CD14-positive monocyte (primary cell): ENCODE data around the gene C2CD4D. TPM values are rescaled to one million over a fixed set of nuclear protein-coding genes. Genes with fewer than 3 reads are reported as not detected.

ENCODE experiments used
- DNase-seq, 3 donors: peaks; one replicate each; pipeline ENCODE4 v3.0.0-alpha.2; 2011 to 2022
- H2AFZ ChIP-seq: 2 replicates; pipeline ENCODE4 v1.6.0; 2012; ENCODE audit warnings: mild to moderate bottlenecking, low read depth, low read length, inconsistent platforms; ENCODE audit not compliant: insufficient read depth, poor library complexity, severe bottlenecking
- H3K27ac ChIP-seq, 2 donors: 1 replicate in 1 of 2; 2 replicates in 1 of 2; pipeline ENCODE4 v1.5.1; 2012 to 2013; ENCODE audit warnings: low read length in 2 of 2, control low read depth in 1 of 2, inconsistent platforms in 1 of 2, low read depth in 1 of 2, mild to moderate bottlenecking in 1 of 2
- H3K27me3 ChIP-seq, 2 donors: one replicate each; pipeline versions ENCODE4 v1.6.0 to v1.6.1; 2011 to 2013; ENCODE audit warnings: low read length in 2 of 2; ENCODE audit not compliant: control insufficient read depth in 2 of 2, insufficient read depth in 2 of 2
- H3K36me3 ChIP-seq, 2 donors: replicated peaks in 1 of 2; 1 replicate in 1 of 2; 2 replicates in 1 of 2; pipeline versions ENCODE4 v1.5.1 to v1.6.1; 2012 to 2013; ENCODE audit warnings: low read length in 2 of 2, control low read depth in 1 of 2, inconsistent platforms in 1 of 2, mild to moderate bottlenecking in 1 of 2; ENCODE audit not compliant: insufficient read depth in 2 of 2, control insufficient read depth in 1 of 2
- H3K4me1 ChIP-seq, 2 donors: 1 replicate in 1 of 2; 2 replicates in 1 of 2; pipeline versions ENCODE4 v1.5.1 to v1.6.1; 2012 to 2013; ENCODE audit warnings: low read length in 2 of 2, control low read depth in 1 of 2, inconsistent platforms in 1 of 2, mild to moderate bottlenecking in 1 of 2, moderate library complexity in 1 of 2; ENCODE audit not compliant: insufficient read depth in 2 of 2, control insufficient read depth in 1 of 2
- H3K4me2 ChIP-seq: replicated peaks from 2 replicates; pipeline ENCODE3; 2012; ENCODE audit warnings: low read length, moderate library complexity, mild to moderate bottlenecking; ENCODE audit not compliant: poor library complexity, severe bottlenecking; ENCODE audit errors: extremely low read depth
- H3K4me3 ChIP-seq, 3 experiments: fragments of 200-600 bp in 1 of 3; sonication (generic) in 1 of 3; replicated peaks in 1 of 3; 1 replicate in 2 of 3; 2 replicates in 1 of 3; pipeline ENCODE4 v1.5.1; 2011 to 2013; ENCODE audit warnings: low read length in 3 of 3, mild to moderate bottlenecking in 3 of 3, control low read depth in 2 of 3, low read depth in 2 of 3, inconsistent platforms in 1 of 3, moderate library complexity in 1 of 3
- H3K79me2 ChIP-seq: 2 replicates; pipeline ENCODE4 v1.6.0; 2012; ENCODE audit warnings: mild to moderate bottlenecking, control low read depth, inconsistent platforms, low read length, moderate library complexity; ENCODE audit not compliant: insufficient read depth
- H3K9ac ChIP-seq: 2 replicates; pipeline ENCODE4 v1.6.0; 2017; ENCODE audit warnings: low read length, mild to moderate bottlenecking; ENCODE audit not compliant: insufficient read depth, poor library complexity, severe bottlenecking
- H3K9me3 ChIP-seq, 2 donors: replicated peaks in 1 of 2; 1 replicate in 1 of 2; 2 replicates in 1 of 2; pipeline versions ENCODE4 v1.5.1 to v1.6.1; 2012 to 2013; ENCODE audit warnings: low read length in 2 of 2, control low read depth in 1 of 2; ENCODE audit not compliant: control insufficient read depth in 1 of 2, insufficient read depth in 1 of 2
- H4K20me1 ChIP-seq: 2 replicates; pipeline ENCODE4 v1.6.0; 2012; ENCODE audit warnings: mild to moderate bottlenecking, low read length, control low read depth, moderate library complexity; ENCODE audit not compliant: insufficient read depth
- H3K27ac Mint-ChIP-seq, 7 donors: one replicate each; pipeline ENCODE4 v1.8.0; 2020; ENCODE audit warnings: mild to moderate bottlenecking in 7 of 7, mixed read lengths in 7 of 7, moderate library complexity in 6 of 7, inconsistent platforms in 2 of 7
- H3K27me3 Mint-ChIP-seq, 3 donors: one replicate each; pipeline ENCODE4 v1.8.0; 2021 to 2022; ENCODE audit warnings: low read depth in 3 of 3, mild to moderate bottlenecking in 3 of 3, mixed read lengths in 3 of 3, moderate library complexity in 3 of 3, inconsistent platforms in 1 of 3
- H3K36me3 Mint-ChIP-seq, 2 donors: one replicate each; pipeline ENCODE4 v1.8.0; 2020; ENCODE audit warnings: mixed read lengths in 2 of 2, inconsistent platforms in 1 of 2, mild to moderate bottlenecking in 1 of 2
- H3K4me1 Mint-ChIP-seq: one replicate; pipeline ENCODE4 v1.8.0; 2020; ENCODE audit warnings: mild to moderate bottlenecking, mixed read lengths
- H3K4me3 Mint-ChIP-seq, 2 donors: one replicate each; pipeline ENCODE4 v1.8.0; 2020; ENCODE audit warnings: mild to moderate bottlenecking in 2 of 2, mixed read lengths in 2 of 2, moderate library complexity in 1 of 2
- H3K9me3 Mint-ChIP-seq, 7 donors: one replicate each; pipeline ENCODE4 v1.8.0; 2020 to 2022; ENCODE audit warnings: mixed read lengths in 7 of 7, mild to moderate bottlenecking in 6 of 7, moderate library complexity in 6 of 7, inconsistent platforms in 2 of 7
- WGBS: methylation state at CpG from one replicate; pipeline ENCODE4 v1.1.5; 2013; ENCODE audit warnings: missing lambda C conversion rate; ENCODE audit not compliant: insufficient coverage; 5-methylcytosine and 5-hydroxymethylcytosine counted together
- intact Hi-C, 2 donors: fragments of 100-400 bp; cut with micrococcal nuclease; formaldehyde crosslinking; loops; one replicate each; pipeline versions ENCODE4 v1.15.0 to v1.15.1; 2023
- polyA plus RNA-seq, 3 donors: library from polyadenylated mRNA; depleted of rRNA in 1 of 3; unstranded in 2 of 3; stranded (reverse) in 1 of 3; fragments of 300-500 nt in 2 of 3; fragments of >200 nt in 1 of 3; fragmentation: Illumina TruSeq in 2 of 3; gene quantifications; 1 replicate in 2 of 3; 2 replicates in 1 of 3; pipeline ENCODE4 v1.2.3, GENCODE V29; 2012 to 2021
- TF ChIP-seq, protein P1 (sequence below): fragments of 200-600 bp; IDR thresholded peaks from one replicate; pipeline ENCODE4 v1.8.0; 2022; ENCODE audit warnings: antibody characterized with exemption, mild to moderate bottlenecking

C2CD4D gene
- polyA plus RNA-seq, 3 donors = not detected

DNA sequence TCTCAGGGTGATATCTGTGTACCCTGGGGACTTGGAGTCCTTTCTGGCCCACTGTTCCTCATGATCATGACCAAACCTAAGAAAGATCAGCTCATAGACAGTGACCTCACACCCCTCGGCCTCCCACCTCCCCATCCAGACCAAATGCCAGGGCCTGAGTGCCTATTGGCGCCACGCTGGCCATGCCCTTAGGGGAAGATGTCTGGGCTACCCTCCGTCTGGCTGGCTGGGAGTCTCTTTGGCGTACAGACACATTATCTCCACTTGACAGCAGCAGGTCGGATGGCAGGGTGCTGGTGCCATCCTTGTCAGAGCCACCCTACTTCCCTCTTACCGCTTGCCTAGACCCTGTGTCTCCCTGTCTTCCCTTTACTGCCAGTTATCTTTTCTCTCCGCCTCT, 16.4 kb downstream of the C2CD4D start:
- Histone ChIP-seq H3K9ac (no peak overlapping the region), H3K4me1 (peaks cover 4 to 8% of the 10 kb centered on the region in 2 donors), H3K27me3 (no peaks in the 10 kb centered on the region), H3K4me2 (no peak overlapping the region), H3K9me3 (no peaks in the 10 kb centered on the region), H3K36me3 (no peaks in the 10 kb centered on the region), H3K27ac (no peak overlapping the region), H3K4me3 (no peak overlapping the region), H3K79me2 (no peaks in the 10 kb centered on the region), H2AFZ (no peak overlapping the region), H4K20me1 (no peaks in the 10 kb centered on the region)
- peaks cover 5 to 13% (median 6%) of the 10 kb centered on the region in 3 donors for H3K27me3 Mint-ChIP-seq
- no peaks in the 10 kb centered on the region for H3K36me3 Mint-ChIP-seq
- no peak overlapping the region for H3K4me3 Mint-ChIP-seq
- no peak for DNase-seq
- TF ChIP-seq, protein P1, sequence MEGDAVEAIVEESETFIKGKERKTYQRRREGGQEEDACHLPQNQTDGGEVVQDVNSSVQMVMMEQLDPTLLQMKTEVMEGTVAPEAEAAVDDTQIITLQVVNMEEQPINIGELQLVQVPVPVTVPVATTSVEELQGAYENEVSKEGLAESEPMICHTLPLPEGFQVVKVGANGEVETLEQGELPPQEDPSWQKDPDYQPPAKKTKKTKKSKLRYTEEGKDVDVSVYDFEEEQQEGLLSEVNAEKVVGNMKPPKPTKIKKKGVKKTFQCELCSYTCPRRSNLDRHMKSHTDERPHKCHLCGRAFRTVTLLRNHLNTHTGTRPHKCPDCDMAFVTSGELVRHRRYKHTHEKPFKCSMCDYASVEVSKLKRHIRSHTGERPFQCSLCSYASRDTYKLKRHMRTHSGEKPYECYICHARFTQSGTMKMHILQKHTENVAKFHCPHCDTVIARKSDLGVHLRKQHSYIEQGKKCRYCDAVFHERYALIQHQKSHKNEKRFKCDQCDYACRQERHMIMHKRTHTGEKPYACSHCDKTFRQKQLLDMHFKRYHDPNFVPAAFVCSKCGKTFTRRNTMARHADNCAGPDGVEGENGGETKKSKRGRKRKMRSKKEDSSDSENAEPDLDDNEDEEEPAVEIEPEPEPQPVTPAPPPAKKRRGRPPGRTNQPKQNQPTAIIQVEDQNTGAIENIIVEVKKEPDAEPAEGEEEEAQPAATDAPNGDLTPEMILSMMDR = no peak
- peaks cover 7% of the 10 kb centered on the region for H3K4me1 Mint-ChIP-seq
- no peak overlapping the region for H3K27ac Mint-ChIP-seq
- intact Hi-C loops = no loop called here
- 73% methylated on average over 4 of the region's 8 CpGs for WGBS
- H3K9me3 Mint-ChIP-seq = no peaks in the 10 kb centered on the region

DNA sequence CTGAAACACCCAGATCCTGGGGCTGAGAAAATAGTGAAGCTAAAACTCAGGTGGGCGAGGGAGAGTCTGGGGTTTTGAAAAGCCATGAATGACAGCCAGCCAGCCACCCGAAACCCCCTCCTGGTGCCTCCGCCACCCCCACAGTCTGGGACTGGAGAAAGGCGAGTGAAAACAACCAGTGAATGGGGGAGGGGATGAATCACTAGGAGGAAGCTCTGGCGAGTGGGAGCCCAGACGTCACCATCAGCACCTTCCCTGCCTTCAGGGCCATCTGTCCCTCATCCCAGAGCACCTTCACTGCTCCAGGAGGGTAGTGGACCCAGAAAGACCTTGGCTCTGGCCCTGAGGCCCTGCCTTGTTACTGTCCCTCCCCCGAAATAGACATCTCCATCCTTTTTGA, 17.2 kb downstream of the C2CD4D start:
- Mint-ChIP-seq H3K4me3 (no peak overlapping the region), H3K9me3 (no peaks in the 10 kb centered on the region), H3K4me1 (peaks cover 6% of the 10 kb centered on the region), H3K27ac (peak overlapping the region in 1 of 7 donors; percentile 10), H3K27me3 (peaks cover 6 to 9% (median 9%) of the 10 kb centered on the region in 3 donors), H3K36me3 (no peaks in the 10 kb centered on the region)
- no peak overlapping the region for H3K4me3 ChIP-seq
- no peak overlapping the region for H3K9ac ChIP-seq
- no peak overlapping the region for H3K27ac ChIP-seq
- H3K9me3 ChIP-seq = no peaks in the 10 kb centered on the region
- TF ChIP-seq, protein P1 = no peak
- no peaks in the 10 kb centered on the region for H3K79me2 ChIP-seq
- H3K27me3 ChIP-seq = no peaks in the 10 kb centered on the region
- no peak for DNase-seq
- WGBS = 100% methylated on average over 1 of the region's 7 CpGs
- H4K20me1 ChIP-seq = no peaks in the 10 kb centered on the region
- no peaks in the 10 kb centered on the region for H3K36me3 ChIP-seq
- no peak overlapping the region for H2AFZ ChIP-seq
- peaks cover 4 to 5% of the 10 kb centered on the region in 2 donors for H3K4me1 ChIP-seq
- H3K4me2 ChIP-seq = no peak overlapping the region
- intact Hi-C loops = no loop called here
